ENCODE results near the gene SH3RF3.

Gene SH3RF3

DNA sequence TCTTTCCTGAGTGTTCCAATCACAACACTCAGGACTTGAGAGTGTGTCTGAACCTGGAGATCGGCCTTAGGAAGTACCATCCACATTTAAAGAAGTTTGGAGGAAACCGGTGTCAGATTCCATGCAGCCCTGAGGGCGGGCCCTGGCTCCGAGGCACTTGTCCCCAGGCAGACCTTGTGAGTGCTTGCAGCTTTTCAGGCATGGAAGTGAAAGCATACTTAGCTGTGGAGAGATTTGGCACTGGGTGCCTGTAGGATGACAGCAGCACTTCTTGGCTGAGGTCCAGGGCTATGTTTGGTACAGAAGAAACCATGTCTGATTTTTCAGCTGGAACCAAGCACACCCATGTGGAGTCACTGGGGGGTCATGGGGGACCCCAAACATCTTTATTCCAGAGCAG lies 253.9 kb downstream of the SH3RF3 start:
- H3K27me3 ChIP-seq (ENCODE audit: insufficient read depth, low read depth): no peaks in the 10 kb centered on the region
- no peak overlapping the region for H3K4me3 ChIP-seq (IDR thresholded peaks at IDR 0.05; ENCODE audit: insufficient read depth, low read depth, low read length)
- H3K9ac ChIP-seq: no peak overlapping the region
- no peaks in the 10 kb centered on the region for H3K4me1 ChIP-seq (ENCODE audit: low read depth, poor library complexity, severe bottlenecking)
- no peak overlapping the region for H3K27ac ChIP-seq
- H2AFZ ChIP-seq (ENCODE audit: low read depth): no peak overlapping the region
- H3K79me2 ChIP-seq (ENCODE audit: insufficient read depth, low read depth): no peaks in the 10 kb centered on the region
- no peak overlapping the region for H3K4me2 ChIP-seq
- H3K36me3 ChIP-seq (ENCODE audit: insufficient read depth): no peaks in the 10 kb centered on the region
- TF ChIP-seq, protein P1, sequence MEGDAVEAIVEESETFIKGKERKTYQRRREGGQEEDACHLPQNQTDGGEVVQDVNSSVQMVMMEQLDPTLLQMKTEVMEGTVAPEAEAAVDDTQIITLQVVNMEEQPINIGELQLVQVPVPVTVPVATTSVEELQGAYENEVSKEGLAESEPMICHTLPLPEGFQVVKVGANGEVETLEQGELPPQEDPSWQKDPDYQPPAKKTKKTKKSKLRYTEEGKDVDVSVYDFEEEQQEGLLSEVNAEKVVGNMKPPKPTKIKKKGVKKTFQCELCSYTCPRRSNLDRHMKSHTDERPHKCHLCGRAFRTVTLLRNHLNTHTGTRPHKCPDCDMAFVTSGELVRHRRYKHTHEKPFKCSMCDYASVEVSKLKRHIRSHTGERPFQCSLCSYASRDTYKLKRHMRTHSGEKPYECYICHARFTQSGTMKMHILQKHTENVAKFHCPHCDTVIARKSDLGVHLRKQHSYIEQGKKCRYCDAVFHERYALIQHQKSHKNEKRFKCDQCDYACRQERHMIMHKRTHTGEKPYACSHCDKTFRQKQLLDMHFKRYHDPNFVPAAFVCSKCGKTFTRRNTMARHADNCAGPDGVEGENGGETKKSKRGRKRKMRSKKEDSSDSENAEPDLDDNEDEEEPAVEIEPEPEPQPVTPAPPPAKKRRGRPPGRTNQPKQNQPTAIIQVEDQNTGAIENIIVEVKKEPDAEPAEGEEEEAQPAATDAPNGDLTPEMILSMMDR (conservative IDR thresholded peaks at IDR 0.05; ENCODE audit: low read depth, low read length): no peak
- H4K20me1 ChIP-seq (ENCODE audit: insufficient read depth): no peaks in the 10 kb centered on the region

DNA sequence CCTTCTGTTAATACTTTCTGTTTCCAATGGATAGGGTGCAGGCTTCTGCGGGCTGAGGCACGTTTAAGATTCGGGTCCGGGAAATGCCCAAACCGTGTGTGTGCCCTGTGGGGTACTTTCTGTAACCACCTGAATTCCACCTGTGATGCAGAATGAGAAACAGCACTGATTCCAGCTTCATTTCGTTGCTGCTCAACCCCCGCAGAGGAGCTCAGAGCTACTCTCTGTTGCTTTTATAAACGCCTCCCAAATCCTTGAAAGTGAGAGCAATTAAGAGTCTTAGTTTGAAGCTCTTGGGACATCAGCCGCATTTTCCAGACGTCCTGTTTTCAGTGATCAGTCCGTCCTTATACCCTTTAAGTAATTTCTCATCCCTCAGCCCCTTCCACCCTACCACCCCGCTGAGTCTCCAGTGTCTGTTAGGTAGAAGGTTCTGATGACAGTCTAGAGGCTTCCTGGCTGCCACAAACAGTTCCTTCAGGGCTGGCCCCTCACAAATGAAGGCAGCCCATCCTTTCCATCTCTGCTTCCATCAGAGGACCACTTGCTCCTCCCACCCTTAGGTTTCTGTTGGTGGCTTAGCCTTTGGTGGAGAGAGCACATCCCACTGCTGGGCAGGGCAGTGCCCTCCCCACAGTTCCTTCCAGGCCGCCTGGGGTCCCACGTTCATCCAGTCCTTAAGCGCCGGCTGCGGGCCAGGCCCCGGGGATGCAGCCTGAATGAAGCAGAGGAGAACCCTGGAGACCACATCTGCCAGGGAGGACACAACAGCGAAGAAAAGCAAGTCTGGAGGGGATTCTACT lies 254.7 kb downstream of the SH3RF3 start:
- Histone ChIP-seq H3K27ac (no peak overlapping the region), H3K4me1 (ENCODE audit: low read depth, poor library complexity, severe bottlenecking) (no peaks in the 10 kb centered on the region), H3K4me2 (no peak overlapping the region), H4K20me1 (ENCODE audit: insufficient read depth) (no peaks in the 10 kb centered on the region), H2AFZ (ENCODE audit: low read depth) (no peak overlapping the region), H3K27me3 (ENCODE audit: insufficient read depth, low read depth) (no peaks in the 10 kb centered on the region), H3K79me2 (ENCODE audit: insufficient read depth, low read depth) (no peaks in the 10 kb centered on the region), H3K9ac (no peak overlapping the region), H3K36me3 (ENCODE audit: insufficient read depth) (no peaks in the 10 kb centered on the region), H3K4me3 (IDR thresholded peaks at IDR 0.05; ENCODE audit: insufficient read depth, low read depth, low read length) (no peak overlapping the region)
- TF ChIP-seq, protein P1 (conservative IDR thresholded peaks at IDR 0.05; ENCODE audit: low read depth, low read length): no peak

DNA sequence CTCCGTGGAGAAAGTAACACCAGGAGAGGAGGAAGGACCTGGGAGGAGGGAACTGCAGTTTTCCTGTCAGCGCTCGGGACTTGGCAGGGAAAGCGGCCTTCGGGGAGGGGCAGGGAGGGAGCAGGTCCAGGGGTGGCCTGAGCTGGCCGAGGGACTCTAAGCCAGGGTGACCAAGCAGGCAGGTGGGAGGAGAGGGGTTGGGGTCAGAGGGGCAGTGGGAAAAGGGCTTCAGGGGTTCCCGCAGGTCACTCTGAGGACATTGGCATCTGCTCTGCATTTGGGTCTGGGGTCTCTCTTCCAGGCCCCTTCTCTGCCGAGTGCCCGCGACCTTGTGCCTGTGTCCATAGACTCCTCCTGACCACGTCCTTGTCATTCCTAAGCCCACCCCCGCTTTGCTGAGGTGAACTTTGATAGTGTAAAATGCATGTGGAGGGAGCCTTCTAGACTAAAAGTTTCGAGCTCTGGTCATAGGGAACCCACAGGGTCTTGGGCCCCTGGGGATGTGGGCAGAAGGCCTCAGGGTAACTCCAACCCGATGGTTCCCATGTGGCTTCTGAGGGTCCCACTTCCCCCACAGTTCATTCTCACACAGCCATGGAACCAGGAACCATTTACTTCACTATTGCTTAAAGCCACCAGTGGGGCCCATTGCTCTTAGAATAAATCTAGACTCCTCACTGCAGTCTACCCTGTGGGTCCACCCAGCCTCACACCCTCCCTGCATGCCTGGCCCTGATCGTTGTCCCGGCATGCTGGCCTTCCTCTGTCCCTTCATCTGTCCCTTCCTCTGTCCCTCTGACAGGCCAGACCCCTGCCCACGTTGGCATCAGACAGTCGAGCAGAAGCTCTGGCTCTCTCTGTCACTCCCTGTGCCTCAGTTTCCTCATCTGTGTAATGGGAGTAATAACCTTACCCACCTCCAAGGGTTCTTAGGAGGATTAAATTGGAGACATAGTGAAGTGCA lies 255.6 kb downstream of the SH3RF3 start:
- Histone ChIP-seq H3K27me3 (ENCODE audit: insufficient read depth, low read depth) (no peaks in the 10 kb centered on the region), H4K20me1 (ENCODE audit: insufficient read depth) (no peaks in the 10 kb centered on the region), H3K9ac (no peak overlapping the region), H3K79me2 (ENCODE audit: insufficient read depth, low read depth) (no peaks in the 10 kb centered on the region), H3K4me1 (ENCODE audit: low read depth, poor library complexity, severe bottlenecking) (no peaks in the 10 kb centered on the region), H2AFZ (ENCODE audit: low read depth) (no peak overlapping the region), H3K36me3 (ENCODE audit: insufficient read depth) (no peaks in the 10 kb centered on the region), H3K27ac (no peak overlapping the region), H3K4me2 (no peak overlapping the region), H3K4me3 (IDR thresholded peaks at IDR 0.05; ENCODE audit: insufficient read depth, low read depth, low read length) (no peak overlapping the region)
- TF ChIP-seq, protein P1 (conservative IDR thresholded peaks at IDR 0.05; ENCODE audit: low read depth, low read length): no peak

DNA sequence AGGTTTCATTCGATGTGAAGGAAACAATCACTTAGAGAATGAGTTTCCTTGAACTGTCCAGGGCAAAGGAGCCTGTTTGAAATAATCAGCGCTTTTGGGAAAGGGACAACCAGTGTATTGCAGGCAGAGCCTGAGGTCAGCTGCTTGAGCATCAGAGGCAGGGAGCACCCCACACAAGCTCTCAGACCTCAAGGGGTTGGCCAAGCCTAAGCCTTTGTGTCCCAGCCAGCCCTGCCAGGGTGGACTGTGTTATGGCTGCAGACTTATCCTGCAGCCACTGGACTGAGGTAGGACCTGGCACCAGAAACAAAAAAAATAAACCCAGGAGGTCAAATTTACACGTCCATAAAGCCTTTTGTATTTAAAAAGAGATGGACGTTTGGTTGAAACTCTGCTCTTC lies 256.5 kb downstream of the SH3RF3 start:
- no peaks in the 10 kb centered on the region for H4K20me1 ChIP-seq (ENCODE audit: insufficient read depth)
- no peak overlapping the region for H3K4me2 ChIP-seq
- H3K4me3 ChIP-seq (IDR thresholded peaks at IDR 0.05; ENCODE audit: insufficient read depth, low read depth, low read length): no peak overlapping the region
- no peaks in the 10 kb centered on the region for H3K36me3 ChIP-seq (ENCODE audit: insufficient read depth)
- TF ChIP-seq, protein P1 (conservative IDR thresholded peaks at IDR 0.05; ENCODE audit: low read depth, low read length): no peak
- no peak overlapping the region for H3K9ac ChIP-seq
- no peak overlapping the region for H3K27ac ChIP-seq
- no peaks in the 10 kb centered on the region for H3K4me1 ChIP-seq (ENCODE audit: low read depth, poor library complexity, severe bottlenecking)
- H3K79me2 ChIP-seq (ENCODE audit: insufficient read depth, low read depth): no peaks in the 10 kb centered on the region
- no peak overlapping the region for H2AFZ ChIP-seq (ENCODE audit: low read depth)
- H3K27me3 ChIP-seq (ENCODE audit: insufficient read depth, low read depth): no peaks in the 10 kb centered on the region

Data from KMS-11 (cell line).